ENCODE data around the gene FXYD6. TPM values are rescaled to one million over a fixed set of nuclear protein-coding genes. Genes with fewer than 3 reads are reported as not detected.
"Not testable (repeated sequence)": the region's sequence is repeated elsewhere in the genome, so short reads cannot be mapped to it uniquely, and the experiment has no call there.

The FXYD6 gene
- total RNA-seq (100 to 1,000 TPM; 243 to 305 (median 271) TPM), polyA plus RNA-seq (10 to 100 TPM; 12.3 to 46.4 (median 31.2) TPM)

GRCh38 chr11:117876341-117877119, at the start of gene FXYD6:
Gene FXYD6 (minus strand): TSS chr11:117876658. CDS start chr11:117842776, 33,882 bp downstream.
- WGBS, 2 donors: 1% methylated on average over 63 of the region's 63 CpGs
- H3K36me3 ChIP-seq: no peaks in the 10 kb centered on the region
- peak within 1 kb of the TSS; percentile 74 to 90 (median 80) for H3K4me3 ChIP-seq
- TF ChIP-seq POLR2AphosphoS5 (IDR thresholded peaks at IDR 0.05): peak; percentile 95
- TF ChIP-seq EP300 (IDR thresholded peaks at IDR 0.05): no peak
- peak; percentile 76 to 77 for TF ChIP-seq POLR2A (IDR thresholded peaks at IDR 0.05)
- intact Hi-C loops (cut with DNase I): no loop called here
- peak; percentile 87 for DNase-seq
- no peaks in the 10 kb centered on the region for H3K9me3 ChIP-seq
- peak within 1 kb of the TSS; percentile 76 to 96 (median 92) for H3K27ac ChIP-seq
- no peaks in the 10 kb centered on the region for H3K27me3 ChIP-seq
- H3K4me1 ChIP-seq: peaks cover 0 to 73% (median 64%) of the 10 kb centered on the region in 4 donors

- H3K9me3 ChIP-seq; H3K4me1 ChIP-seq; H3K27me3 ChIP-seq; H3K36me3 ChIP-seq; H3K27ac ChIP-seq; H3K4me3 ChIP-seq; intact Hi-C loops (cut with DNase I): not testable (repeated sequence)
- 81 to 90% methylated on average over 7 of the region's 7 CpGs for WGBS, 2 donors
- DNase-seq: peak; percentile 56
These were observed 49.7 kb upstream of the FXYD6 start for GRCh38 chr11:117926166-117926565.

GRCh38 chr11:117925198-117925925, 48.9 kb upstream of the FXYD6 start:
- no peaks in the 10 kb centered on the region for H3K4me1 ChIP-seq
- no peaks in the 10 kb centered on the region for H3K9me3 ChIP-seq
- no peak overlapping the region for H3K27ac ChIP-seq
- intact Hi-C loops (cut with DNase I): no loop called here
- H3K36me3 ChIP-seq: no peaks in the 10 kb centered on the region
- H3K27me3 ChIP-seq: no peaks in the 10 kb centered on the region
- 86 to 90% methylated on average over 11 of the region's 11 CpGs for WGBS, 2 donors
- DNase-seq: peak; percentile 40
- TF ChIP-seq EP300 (IDR thresholded peaks at IDR 0.05): no peak
- no peak for TF ChIP-seq POLR2AphosphoS5 (IDR thresholded peaks at IDR 0.05)
- TF ChIP-seq, protein P1, sequence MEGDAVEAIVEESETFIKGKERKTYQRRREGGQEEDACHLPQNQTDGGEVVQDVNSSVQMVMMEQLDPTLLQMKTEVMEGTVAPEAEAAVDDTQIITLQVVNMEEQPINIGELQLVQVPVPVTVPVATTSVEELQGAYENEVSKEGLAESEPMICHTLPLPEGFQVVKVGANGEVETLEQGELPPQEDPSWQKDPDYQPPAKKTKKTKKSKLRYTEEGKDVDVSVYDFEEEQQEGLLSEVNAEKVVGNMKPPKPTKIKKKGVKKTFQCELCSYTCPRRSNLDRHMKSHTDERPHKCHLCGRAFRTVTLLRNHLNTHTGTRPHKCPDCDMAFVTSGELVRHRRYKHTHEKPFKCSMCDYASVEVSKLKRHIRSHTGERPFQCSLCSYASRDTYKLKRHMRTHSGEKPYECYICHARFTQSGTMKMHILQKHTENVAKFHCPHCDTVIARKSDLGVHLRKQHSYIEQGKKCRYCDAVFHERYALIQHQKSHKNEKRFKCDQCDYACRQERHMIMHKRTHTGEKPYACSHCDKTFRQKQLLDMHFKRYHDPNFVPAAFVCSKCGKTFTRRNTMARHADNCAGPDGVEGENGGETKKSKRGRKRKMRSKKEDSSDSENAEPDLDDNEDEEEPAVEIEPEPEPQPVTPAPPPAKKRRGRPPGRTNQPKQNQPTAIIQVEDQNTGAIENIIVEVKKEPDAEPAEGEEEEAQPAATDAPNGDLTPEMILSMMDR (IDR thresholded peaks at IDR 0.05): no peak
- no peak for TF ChIP-seq POLR2A (IDR thresholded peaks at IDR 0.05)
- no peak overlapping the region for H3K4me3 ChIP-seq

- DNase-seq: peak; percentile 41
- Histone ChIP-seq H3K9me3 (no peaks in the 10 kb centered on the region), H3K36me3 (no peaks in the 10 kb centered on the region), H3K4me1 (no peaks in the 10 kb centered on the region), H3K27ac (no peak overlapping the region), H3K27me3 (no peaks in the 10 kb centered on the region), H3K4me3 (no peak overlapping the region)
- intact Hi-C loops (cut with DNase I): no loop called here
- WGBS, 2 donors: 93 to 95% methylated on average over 11 of the region's 11 CpGs
- TF ChIP-seq POLR2A (IDR thresholded peaks at IDR 0.05) (no peak), EP300 (IDR thresholded peaks at IDR 0.05) (no peak), POLR2AphosphoS5 (IDR thresholded peaks at IDR 0.05) (no peak)
- TF ChIP-seq, protein P1 (IDR thresholded peaks at IDR 0.05): no peak
These were observed 48.2 kb upstream of the FXYD6 start for GRCh38 chr11:117924631-117925170.

DNA sequence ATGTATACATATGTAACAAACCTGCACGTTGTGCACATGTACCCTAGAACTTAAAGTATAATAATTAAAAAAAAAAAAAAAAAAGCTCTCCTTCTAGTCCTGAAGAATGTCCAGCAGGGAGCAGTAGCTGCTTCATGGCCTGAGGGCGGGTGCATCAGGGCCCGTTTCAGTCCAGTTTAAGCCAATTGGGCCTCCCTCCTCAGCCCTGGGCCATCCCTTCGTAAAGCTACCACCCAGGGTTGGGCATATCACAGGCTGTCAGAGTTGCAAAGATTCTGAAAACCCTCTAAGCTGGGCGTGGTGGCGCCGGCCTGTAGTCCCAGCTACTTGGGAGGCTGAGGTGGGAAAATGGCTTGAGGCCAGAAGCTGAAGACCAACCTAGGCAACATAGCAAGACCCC, 47.3 kb upstream of the FXYD6 start:
- TF ChIP-seq, protein P1 (IDR thresholded peaks at IDR 0.05): no peak
- TF ChIP-seq EP300 (IDR thresholded peaks at IDR 0.05) (no peak), POLR2AphosphoS5 (IDR thresholded peaks at IDR 0.05) (no peak), POLR2A (IDR thresholded peaks at IDR 0.05) (no peak)
- no peak overlapping the region for H3K27ac ChIP-seq
- WGBS, 2 donors: 91 to 92% methylated on average over 6 to 7 of the region's 7 CpGs
- intact Hi-C loops (cut with DNase I): no loop called here
- no peaks in the 10 kb centered on the region for H3K9me3 ChIP-seq
- no peak overlapping the region for H3K4me3 ChIP-seq
- no peaks in the 10 kb centered on the region for H3K27me3 ChIP-seq
- peak; percentile 35 for DNase-seq
- peaks cover 0 to 5% (median 0%) of the 10 kb centered on the region in 4 donors for H3K4me1 ChIP-seq
- no peaks in the 10 kb centered on the region for H3K36me3 ChIP-seq

Measured in sigmoid colon (tissue), 7 donors.